ENCODE measurements around the gene DAP. TPM values are rescaled to one million over a fixed set of nuclear protein-coding genes. Genes with fewer than 3 reads are reported as not detected.

Gene DAP
- total and polyA plus RNA-seq, 2 donors (not counting 1 experiment from before 2014, with no cell fraction given): 56.6 to 158 TPM

GRCh38 chr5:10660720-10661387 is 100.2 kb downstream of the DAP start:
- no peaks in the 10 kb centered on the region for H3K4me1 ChIP-seq (ENCODE audit: control insufficient read depth, extremely low read depth, insufficient read depth, low read length)
- H3K79me2 ChIP-seq (ENCODE audit: control insufficient read depth, insufficient read depth, low read length): no peaks in the 10 kb centered on the region
- H2AFZ ChIP-seq (ENCODE audit: low read length): no peak overlapping the region
- H3K36me3 ChIP-seq (ENCODE audit: control insufficient read depth, insufficient read depth, low read length): no peaks in the 10 kb centered on the region
- TF ChIP-seq CTCF (conservative IDR thresholded peaks at IDR 0.05 in 1 of 2, IDR thresholded peaks at IDR 0.05 in 1 of 2; ENCODE audit: low read depth in 1 of 2, low read length in 2 of 2): no peak
- TF ChIP-seq EZH2 (IDR thresholded peaks at IDR 0.05; ENCODE audit: low read length, missing control alignments): no peak
- H4K20me1 ChIP-seq (ENCODE audit: control insufficient read depth, extremely low read depth, insufficient read depth, low read length): no peaks in the 10 kb centered on the region
- no peak overlapping the region for H3K9ac ChIP-seq (ENCODE audit: insufficient read depth, low read length)
- DNase-seq (ENCODE audit: low read depth in 2 of 2): no peak
- H3K4me2 ChIP-seq (ENCODE audit: extremely low read depth, insufficient read depth, low read length): no peak overlapping the region
- no peak overlapping the region for H3K27ac ChIP-seq (ENCODE audit: insufficient read depth, low read length)
- no peaks in the 10 kb centered on the region for H3K9me3 ChIP-seq (ENCODE audit: control insufficient read depth, insufficient read depth, low read depth, low read length)
- no peaks in the 10 kb centered on the region for H3K27me3 ChIP-seq (ENCODE audit: control insufficient read depth, insufficient read depth, low read length)
- no peak overlapping the region for H3K4me3 ChIP-seq (replicated peaks in 1 of 4; ENCODE audit: control extremely low read depth in 1 of 4, insufficient read depth in 1 of 4, low read depth in 3 of 4, low read length in 4 of 4)

GRCh38 chr5:10660135-10660534 is 100.9 kb downstream of the DAP start:
- Histone ChIP-seq H4K20me1 (ENCODE audit: control insufficient read depth, extremely low read depth, insufficient read depth, low read length) (no peaks in the 10 kb centered on the region), H3K79me2 (ENCODE audit: control insufficient read depth, insufficient read depth, low read length) (no peaks in the 10 kb centered on the region), H3K4me2 (ENCODE audit: extremely low read depth, insufficient read depth, low read length) (no peak overlapping the region), H3K36me3 (ENCODE audit: control insufficient read depth, insufficient read depth, low read length) (no peaks in the 10 kb centered on the region), H3K27ac (ENCODE audit: insufficient read depth, low read length) (no peak overlapping the region), H3K4me3 (replicated peaks in 1 of 4; ENCODE audit: control extremely low read depth in 1 of 4, insufficient read depth in 1 of 4, low read depth in 3 of 4, low read length in 4 of 4) (no peak overlapping the region), H3K27me3 (ENCODE audit: control insufficient read depth, insufficient read depth, low read length) (no peaks in the 10 kb centered on the region), H2AFZ (ENCODE audit: low read length) (no peak overlapping the region), H3K4me1 (ENCODE audit: control insufficient read depth, extremely low read depth, insufficient read depth, low read length) (no peaks in the 10 kb centered on the region), H3K9ac (ENCODE audit: insufficient read depth, low read length) (no peak overlapping the region), H3K9me3 (ENCODE audit: control insufficient read depth, insufficient read depth, low read depth, low read length) (no peaks in the 10 kb centered on the region)
- TF ChIP-seq EZH2 (IDR thresholded peaks at IDR 0.05; ENCODE audit: low read length, missing control alignments) (no peak), CTCF (conservative IDR thresholded peaks at IDR 0.05 in 1 of 2, IDR thresholded peaks at IDR 0.05 in 1 of 2; ENCODE audit: low read depth in 1 of 2, low read length in 2 of 2) (no peak)
- DNase-seq (ENCODE audit: low read depth in 2 of 2): no peak

- no peak overlapping the region for H2AFZ ChIP-seq (ENCODE audit: low read length)
- H3K9ac ChIP-seq (ENCODE audit: insufficient read depth, low read length): no peak overlapping the region
- no peak for TF ChIP-seq CTCF (conservative IDR thresholded peaks at IDR 0.05 in 1 of 2, IDR thresholded peaks at IDR 0.05 in 1 of 2; ENCODE audit: low read depth in 1 of 2, low read length in 2 of 2)
- no peak for TF ChIP-seq EZH2 (IDR thresholded peaks at IDR 0.05; ENCODE audit: low read length, missing control alignments)
- H3K4me2 ChIP-seq (ENCODE audit: extremely low read depth, insufficient read depth, low read length): no peak overlapping the region
- H3K27me3 ChIP-seq (ENCODE audit: control insufficient read depth, insufficient read depth, low read length): no peaks in the 10 kb centered on the region
- no peaks in the 10 kb centered on the region for H3K4me1 ChIP-seq (ENCODE audit: control insufficient read depth, extremely low read depth, insufficient read depth, low read length)
- H3K36me3 ChIP-seq (ENCODE audit: control insufficient read depth, insufficient read depth, low read length): no peaks in the 10 kb centered on the region
- no peaks in the 10 kb centered on the region for H3K9me3 ChIP-seq (ENCODE audit: control insufficient read depth, insufficient read depth, low read depth, low read length)
- no peak for DNase-seq (ENCODE audit: low read depth in 2 of 2)
- H3K27ac ChIP-seq (ENCODE audit: insufficient read depth, low read length): no peak overlapping the region
- no peaks in the 10 kb centered on the region for H3K79me2 ChIP-seq (ENCODE audit: control insufficient read depth, insufficient read depth, low read length)
- H4K20me1 ChIP-seq (ENCODE audit: control insufficient read depth, extremely low read depth, insufficient read depth, low read length): no peaks in the 10 kb centered on the region
- H3K4me3 ChIP-seq (replicated peaks in 1 of 4; ENCODE audit: control extremely low read depth in 1 of 4, insufficient read depth in 1 of 4, low read depth in 3 of 4, low read length in 4 of 4): no peak overlapping the region
Measured at GRCh38 chr5:10658265-10658664, 102.8 kb downstream of the DAP start.

Measured in fibroblast of lung (primary cell).